Activated CD8-positive, alpha-beta T cell treated with anti-CD3 and anti-CD28 coated beads for 36 hours (primary cell): Measurements from ENCODE around the gene RIMKLB. TPM values are rescaled to one million over a fixed set of nuclear protein-coding genes. Genes with fewer than 3 reads are reported as not detected.
"Not testable (repeated sequence)": the region's sequence is repeated elsewhere in the genome, so short reads cannot be mapped to it uniquely, and the experiment has no call there.

ENCODE experiments used
- ATAC-seq: fragments of 200-7000 bp; cut with Tn5 transposase; one replicate; pipeline ENCODE4 v1.10.0; 2021; ENCODE audit warnings: mild to moderate bottlenecking, moderate library complexity
- CTCF ChIA-PET: fragments of 350-600 bp; sonication (Branson Sonifier 250); formaldehyde crosslinking; loops from one replicate; lab custom pipeline; 2021; ENCODE audit warnings: antibody characterized with exemption; lab: Charles Lee
- POLR2A ChIA-PET: fragments of 350-600 bp; sonication (Branson Sonifier 250); formaldehyde crosslinking; loops from one replicate; lab custom pipeline; 2021; ENCODE audit warnings: antibody characterized with exemption; lab: Charles Lee
- DNase-seq: peaks from one replicate; pipeline ENCODE4 v3.0.0-alpha.2; 2020
- H3K27ac Mint-ChIP-seq: one replicate; pipeline ENCODE4 v1.8.0; 2021; ENCODE audit warnings: mild to moderate bottlenecking, mixed read lengths
- H3K27me3 Mint-ChIP-seq: one replicate; pipeline ENCODE4 v1.8.0; 2021; ENCODE audit warnings: mixed read lengths
- H3K36me3 Mint-ChIP-seq: one replicate; pipeline ENCODE4 v1.8.0; 2021; ENCODE audit warnings: low read depth, mixed read lengths
- H3K4me1 Mint-ChIP-seq: one replicate; pipeline ENCODE4 v1.8.0; 2021; ENCODE audit warnings: low read depth, mixed read lengths
- H3K4me3 Mint-ChIP-seq: one replicate; pipeline ENCODE4 v1.8.0; 2021; ENCODE audit warnings: mild to moderate bottlenecking, moderate library complexity, mixed read lengths
- H3K9me3 Mint-ChIP-seq: one replicate; pipeline ENCODE4 v1.8.0; 2021; ENCODE audit warnings: mixed read lengths
- intact Hi-C: fragments of 100-400 bp; cut with micrococcal nuclease; formaldehyde crosslinking; loops from one replicate; pipeline ENCODE4 v1.10.0; 2022
- total RNA-seq, 2 experiments: library from RNA; stranded (reverse); gene quantifications; one replicate each; pipeline ENCODE4 v1.2.3, GENCODE V29; 2021
- TF ChIP-seq, protein P1 (sequence below): fragments of 200-600 bp; IDR thresholded peaks from one replicate; pipeline ENCODE4 v1.8.0; 2022; ENCODE audit warnings: antibody characterized with exemption, mild to moderate bottlenecking

RIMKLB gene
- total RNA-seq, 2 experiments from 2014 or later: 7.7 to 8.6 TPM

GRCh38 chr12:8784290-8784888 is 86.6 kb downstream of the RIMKLB start:
- ATAC-seq: no peak
- ChIA-PET CTCF (no interaction called here), POLR2A (interaction anchor here (0.6 kb wide), 2 partner anchors 47 to 254 kb away, joined by 3 read pairs; no protein-coding TSS in a partner anchor)
- Mint-ChIP-seq H3K27me3 (no peaks in the 10 kb centered on the region), H3K4me1 (no peaks in the 10 kb centered on the region), H3K36me3 (no peaks in the 10 kb centered on the region), H3K9me3 (no peaks in the 10 kb centered on the region), H3K4me3 (no peak overlapping the region), H3K27ac (no peak overlapping the region)
- intact Hi-C loops: no loop called here
- TF ChIP-seq, protein P1, sequence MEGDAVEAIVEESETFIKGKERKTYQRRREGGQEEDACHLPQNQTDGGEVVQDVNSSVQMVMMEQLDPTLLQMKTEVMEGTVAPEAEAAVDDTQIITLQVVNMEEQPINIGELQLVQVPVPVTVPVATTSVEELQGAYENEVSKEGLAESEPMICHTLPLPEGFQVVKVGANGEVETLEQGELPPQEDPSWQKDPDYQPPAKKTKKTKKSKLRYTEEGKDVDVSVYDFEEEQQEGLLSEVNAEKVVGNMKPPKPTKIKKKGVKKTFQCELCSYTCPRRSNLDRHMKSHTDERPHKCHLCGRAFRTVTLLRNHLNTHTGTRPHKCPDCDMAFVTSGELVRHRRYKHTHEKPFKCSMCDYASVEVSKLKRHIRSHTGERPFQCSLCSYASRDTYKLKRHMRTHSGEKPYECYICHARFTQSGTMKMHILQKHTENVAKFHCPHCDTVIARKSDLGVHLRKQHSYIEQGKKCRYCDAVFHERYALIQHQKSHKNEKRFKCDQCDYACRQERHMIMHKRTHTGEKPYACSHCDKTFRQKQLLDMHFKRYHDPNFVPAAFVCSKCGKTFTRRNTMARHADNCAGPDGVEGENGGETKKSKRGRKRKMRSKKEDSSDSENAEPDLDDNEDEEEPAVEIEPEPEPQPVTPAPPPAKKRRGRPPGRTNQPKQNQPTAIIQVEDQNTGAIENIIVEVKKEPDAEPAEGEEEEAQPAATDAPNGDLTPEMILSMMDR: no peak
- DNase-seq: no peak

GRCh38 chr12:8785499-8785898 is 87.7 kb downstream of the RIMKLB start:
- POLR2A ChIA-PET: interaction anchor here (0.6 kb wide), 1 partner anchor 229 kb away, joined by 3 read pairs; no protein-coding TSS in a partner anchor
- CTCF ChIA-PET: no interaction called here
- Mint-ChIP-seq H3K4me3 (no peak overlapping the region), H3K9me3 (no peaks in the 10 kb centered on the region), H3K27me3 (no peaks in the 10 kb centered on the region), H3K36me3 (no peaks in the 10 kb centered on the region), H3K4me1 (no peaks in the 10 kb centered on the region), H3K27ac (no peak overlapping the region)
- ATAC-seq: no peak
- TF ChIP-seq, protein P1: no peak
- intact Hi-C loops: no loop called here
- DNase-seq: no peak

DNA sequence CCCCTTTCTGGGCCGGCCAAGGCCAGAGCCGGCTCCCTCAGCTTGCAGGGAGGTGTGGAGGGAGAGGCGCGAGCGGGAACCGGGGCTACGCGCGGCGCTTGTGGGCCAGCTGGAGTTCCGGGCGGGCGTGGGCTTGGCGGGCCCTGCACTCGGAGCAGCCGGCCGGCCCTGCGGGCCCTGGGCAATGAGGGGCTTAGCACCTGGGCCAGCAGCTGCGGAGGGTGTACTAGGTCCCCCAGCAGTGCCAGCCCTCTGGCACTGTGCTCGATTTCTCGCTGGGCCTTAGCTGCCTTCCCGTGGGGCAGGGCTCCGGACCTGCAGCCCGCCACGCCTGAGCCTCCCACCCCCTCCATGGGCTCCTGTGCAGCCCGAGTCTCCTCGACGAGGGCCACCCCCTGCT is 89.4 kb downstream of the RIMKLB start:
- H3K4me1 Mint-ChIP-seq, intact Hi-C loops, H3K36me3 Mint-ChIP-seq, H3K9me3 Mint-ChIP-seq, CTCF ChIA-PET, POLR2A ChIA-PET, H3K4me3 Mint-ChIP-seq, H3K27me3 Mint-ChIP-seq, DNase-seq, ATAC-seq, H3K27ac Mint-ChIP-seq: not testable (repeated sequence)

DNA sequence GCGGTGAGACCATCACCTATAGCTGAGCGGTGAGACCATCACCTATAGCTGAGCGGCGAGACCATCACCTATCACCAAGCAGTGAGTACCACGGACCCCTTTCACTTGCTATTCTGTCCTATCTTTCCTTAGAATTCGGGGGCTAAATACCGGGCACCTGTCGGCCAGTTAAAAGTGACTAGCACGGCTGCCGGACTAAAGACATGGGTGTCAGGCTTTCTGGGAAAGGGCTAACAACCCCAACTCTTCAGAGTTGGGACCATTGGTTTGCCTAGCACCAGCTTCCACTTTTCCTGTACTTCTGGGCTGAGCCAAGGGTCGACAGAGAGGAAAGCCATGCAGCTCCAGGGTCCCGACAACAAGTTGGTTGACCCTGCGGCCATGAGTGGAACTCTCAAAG is 90.9 kb downstream of the RIMKLB start:
- H3K27me3 Mint-ChIP-seq, CTCF ChIA-PET, intact Hi-C loops, H3K4me1 Mint-ChIP-seq, H3K36me3 Mint-ChIP-seq, DNase-seq, ATAC-seq, H3K9me3 Mint-ChIP-seq, POLR2A ChIA-PET: not testable (repeated sequence)
- Mint-ChIP-seq H3K4me3 (peak overlapping the region; percentile 65), H3K27ac (peak overlapping the region; percentile 63)

- H3K4me3 Mint-ChIP-seq: peak overlapping the region; percentile 65
- H3K27ac Mint-ChIP-seq, H3K4me1 Mint-ChIP-seq, DNase-seq, intact Hi-C loops, POLR2A ChIA-PET, CTCF ChIA-PET, H3K36me3 Mint-ChIP-seq, H3K27me3 Mint-ChIP-seq, ATAC-seq, H3K9me3 Mint-ChIP-seq: not testable (repeated sequence)
Observed at GRCh38 chr12:8789341-8790013, 91.7 kb downstream of the RIMKLB start.

- POLR2A ChIA-PET, H3K4me1 Mint-ChIP-seq, DNase-seq, H3K4me3 Mint-ChIP-seq, H3K36me3 Mint-ChIP-seq, H3K9me3 Mint-ChIP-seq, H3K27ac Mint-ChIP-seq, ATAC-seq, H3K27me3 Mint-ChIP-seq, CTCF ChIA-PET, intact Hi-C loops: not testable (repeated sequence)
Observed at GRCh38 chr12:8793226-8793625, 95.4 kb downstream of the RIMKLB start.

- H3K4me1 Mint-ChIP-seq, intact Hi-C loops, H3K27me3 Mint-ChIP-seq, CTCF ChIA-PET, ATAC-seq, H3K9me3 Mint-ChIP-seq, H3K36me3 Mint-ChIP-seq, H3K4me3 Mint-ChIP-seq, DNase-seq, H3K27ac Mint-ChIP-seq, POLR2A ChIA-PET: not testable (repeated sequence)
Observed at GRCh38 chr12:8794611-8795010, 96.8 kb downstream of the RIMKLB start.
